HL-60/S4 treated with phorbol 12-myristate 13-acetate at 8.2 ng/mL for 4 days and 3 days (cell line): ENCODE results near the gene GALNS.
"Not testable (repeated sequence)": the region's sequence is repeated elsewhere in the genome, so short reads cannot be mapped to it uniquely, and the experiment has no call there.

Experiments used
- in situ Hi-C: fragments of 300-500 bp; cut with MboI; formaldehyde crosslinking; loops from 2 replicates; pipeline ENCODE4 v1.15.0; 2022; ENCODE audit warnings: low sequenced_read_pairs

Gene GALNS

DNA sequence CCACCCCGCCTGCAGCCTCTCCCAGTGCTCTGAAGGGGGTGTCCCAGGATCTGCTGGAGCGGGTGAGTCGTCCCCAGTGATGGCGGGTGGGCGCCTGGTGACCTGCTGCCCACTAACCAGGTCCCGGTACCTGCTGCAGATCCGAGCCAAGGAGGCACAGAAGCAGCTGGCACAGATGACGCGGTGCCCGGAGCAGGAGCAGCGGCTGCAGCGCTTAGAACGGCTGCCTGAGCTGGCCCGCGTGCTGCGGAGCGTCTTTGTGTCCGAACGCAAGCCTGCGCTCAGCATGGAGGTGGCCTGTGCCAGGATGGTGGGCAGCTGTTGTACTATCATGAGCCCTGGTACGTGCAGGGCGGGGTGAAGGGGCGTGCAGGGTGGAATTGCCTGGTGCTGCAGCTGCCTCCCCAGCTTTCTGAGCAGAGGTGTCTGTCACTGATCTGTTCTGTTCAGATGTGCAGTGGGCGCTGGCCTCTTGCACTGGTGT, 49.6 kb downstream of the GALNS start:
- in situ Hi-C loops = no loop called here

DNA sequence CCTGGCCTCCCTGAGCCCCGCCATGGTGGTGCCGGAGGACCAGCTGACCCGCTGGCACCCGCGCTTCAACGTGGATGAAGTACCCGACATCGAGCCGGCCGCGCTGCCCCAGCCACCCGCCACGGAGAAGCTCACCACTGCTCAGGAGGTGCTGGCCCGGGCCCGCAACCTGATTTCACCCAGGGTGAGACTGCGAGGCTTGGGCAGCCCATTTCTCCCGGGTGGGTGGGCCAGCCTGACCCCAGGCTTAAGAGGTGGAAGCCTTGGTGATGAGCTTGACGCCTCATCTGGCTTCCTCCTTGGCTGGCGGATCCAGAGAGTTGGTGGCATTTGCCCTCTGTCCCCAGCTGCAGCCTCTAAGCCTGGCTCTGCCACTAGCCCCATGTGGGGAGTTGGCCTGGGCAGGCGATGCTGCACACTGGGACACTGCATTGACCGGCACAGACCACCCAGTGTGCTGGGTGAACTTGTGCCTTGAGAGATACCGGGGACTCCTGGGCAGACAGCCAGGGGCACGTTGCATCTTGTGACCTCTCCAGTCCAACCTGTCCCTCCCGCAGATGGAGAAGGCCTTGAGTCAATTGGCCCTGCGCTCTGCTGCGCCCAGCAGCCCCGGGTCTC, 50.1 kb downstream of the GALNS start:
- in situ Hi-C loops = no loop called here

DNA sequence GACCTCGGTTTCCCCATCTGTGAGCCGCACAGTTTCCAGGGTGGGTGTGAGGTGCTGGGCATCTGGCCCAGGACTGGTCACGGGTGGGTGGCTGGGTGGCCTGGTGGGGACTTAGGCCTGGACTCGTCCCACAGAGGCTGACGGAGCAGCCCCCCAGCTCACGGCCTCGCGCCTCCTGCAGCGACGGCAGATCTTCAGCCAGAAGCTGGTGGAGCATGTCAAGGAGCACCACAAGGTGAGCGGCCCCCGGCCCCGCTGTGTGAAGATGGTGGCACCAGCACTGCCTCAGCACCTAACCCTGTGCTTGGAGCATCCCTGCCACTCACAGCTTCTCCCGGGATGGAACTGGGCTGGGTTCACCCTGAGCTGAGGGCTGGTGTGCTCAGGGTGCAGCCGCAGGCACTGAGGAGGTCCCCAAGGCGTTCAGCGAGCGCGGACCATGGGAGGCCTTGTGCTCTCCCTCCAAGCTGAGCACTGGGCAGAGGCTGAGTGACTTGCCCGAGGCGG, 50.8 kb downstream of the GALNS start:
- in situ Hi-C loops = no loop called here

DNA sequence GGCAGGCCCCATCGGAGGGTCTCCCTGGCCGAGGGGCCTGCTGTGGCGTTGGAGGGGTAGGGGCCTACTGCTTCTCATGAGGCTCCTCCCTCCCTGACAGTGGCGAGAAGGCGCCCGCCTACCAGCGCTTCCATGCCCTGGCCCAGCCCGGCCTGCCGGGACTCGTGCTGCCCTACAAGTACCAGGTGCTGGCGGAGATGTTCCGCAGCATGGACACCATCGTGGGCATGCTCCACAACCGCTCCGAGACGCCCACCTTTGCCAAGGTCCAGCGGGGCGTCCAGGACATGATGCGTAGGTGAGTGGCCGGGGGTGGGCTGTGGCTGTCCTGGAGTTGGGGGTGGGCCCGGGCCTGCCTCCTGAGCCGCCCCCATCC, 51.4 kb downstream of the GALNS start:
- in situ Hi-C loops = no loop called here

DNA sequence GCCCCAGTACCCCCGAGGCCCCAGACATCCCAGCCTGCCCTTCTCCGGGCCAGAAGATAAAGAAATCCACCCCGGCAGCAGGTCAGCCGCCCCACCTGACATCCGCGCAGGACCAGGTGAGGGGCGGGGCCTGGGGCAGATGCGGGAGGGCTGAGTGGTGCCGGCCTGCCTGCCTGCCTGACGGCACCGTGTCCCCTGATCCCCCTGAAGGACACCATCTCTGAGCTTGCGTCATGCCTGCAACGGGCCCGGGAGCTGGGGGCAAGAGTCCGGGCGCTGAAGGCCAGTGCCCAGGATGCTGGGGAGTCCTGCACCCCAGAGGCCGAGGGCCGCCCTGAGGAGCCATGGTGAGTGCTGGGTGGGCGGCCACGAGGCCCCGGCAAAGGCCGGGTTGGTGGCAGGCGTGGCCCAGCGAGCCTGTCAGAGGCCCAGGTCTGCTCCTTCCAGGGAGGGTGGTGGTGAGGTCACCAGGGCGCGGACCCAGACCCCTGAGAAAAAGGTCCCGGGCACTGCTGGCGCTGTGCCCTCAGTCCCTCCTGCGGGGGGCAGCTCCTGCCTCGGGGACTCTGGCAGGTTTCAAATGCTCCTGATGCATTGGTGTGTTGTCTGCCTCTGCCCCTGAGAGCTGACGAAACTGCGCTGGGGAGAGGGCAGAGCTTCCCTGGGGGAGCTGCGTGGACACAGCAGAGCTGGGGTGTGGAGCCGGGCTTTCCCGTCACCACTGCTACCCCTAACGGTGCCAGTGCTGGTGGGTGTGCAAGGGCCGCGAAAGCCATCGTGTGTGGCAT, 52.0 kb downstream of the GALNS start:
- in situ Hi-C loops = no loop called here

DNA sequence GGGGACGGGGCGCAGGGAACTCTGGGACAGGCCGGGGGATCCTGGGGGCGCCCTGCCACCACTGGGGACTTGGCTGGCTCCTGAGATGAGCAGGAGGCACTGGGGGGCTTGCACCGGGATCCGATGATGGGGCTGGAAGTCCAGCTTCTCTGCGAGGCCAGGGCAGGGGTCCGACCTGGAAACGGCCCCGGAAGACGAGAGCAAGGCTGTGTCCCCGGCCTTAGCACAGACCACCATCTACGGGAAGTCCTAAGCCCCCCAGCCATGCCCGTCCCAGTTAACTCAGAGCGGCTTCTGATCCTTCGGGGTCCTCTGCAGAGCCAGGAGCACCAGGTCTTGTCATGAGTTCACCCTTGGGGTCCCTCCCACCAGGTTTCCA, 52.6 kb downstream of the GALNS start:
- in situ Hi-C loops = no loop called here

DNA sequence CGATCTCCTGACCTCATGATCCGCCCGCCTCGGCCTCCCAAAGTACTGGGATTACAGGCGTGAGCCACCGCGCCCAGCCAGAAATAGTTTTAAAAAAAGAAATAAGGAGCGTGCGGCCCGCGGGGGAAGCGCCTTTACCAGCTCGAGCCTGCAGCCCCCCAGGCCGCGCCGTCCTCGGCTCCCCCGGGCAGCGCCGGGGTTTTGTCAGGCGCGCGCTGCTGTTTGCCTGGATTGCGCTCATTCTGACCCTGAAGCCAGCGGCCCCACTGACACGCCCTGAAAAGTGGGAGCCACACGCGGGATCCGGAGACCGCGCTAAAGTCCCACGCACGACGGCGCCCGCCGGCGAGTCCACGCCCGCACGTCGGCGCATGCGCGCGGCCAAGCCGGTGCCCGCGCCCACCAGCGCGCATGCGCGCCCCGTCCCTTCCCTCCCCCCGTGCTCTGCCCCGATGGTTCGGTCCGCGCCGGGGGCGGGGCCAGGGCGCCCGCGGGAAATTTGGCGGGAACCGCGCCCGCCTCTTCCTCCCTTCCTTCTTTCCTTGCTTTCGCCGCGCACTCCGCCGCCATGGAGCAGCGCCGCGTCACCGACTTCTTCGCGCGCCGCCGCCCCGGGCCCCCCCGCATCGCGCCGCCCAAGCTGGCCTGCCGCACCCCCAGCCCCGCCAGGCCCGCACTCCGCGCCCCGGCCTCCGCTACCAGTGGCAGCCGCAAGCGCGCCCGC, 53.3 kb downstream of the GALNS start, which contains the start of gene CDT1:
Gene CDT1, plus strand, starts transcription at position 526 of the 724 bp plus-strand sequence. Its CDS starts 43 bp downstream, at position 569.
- in situ Hi-C loops = no loop called here

DNA sequence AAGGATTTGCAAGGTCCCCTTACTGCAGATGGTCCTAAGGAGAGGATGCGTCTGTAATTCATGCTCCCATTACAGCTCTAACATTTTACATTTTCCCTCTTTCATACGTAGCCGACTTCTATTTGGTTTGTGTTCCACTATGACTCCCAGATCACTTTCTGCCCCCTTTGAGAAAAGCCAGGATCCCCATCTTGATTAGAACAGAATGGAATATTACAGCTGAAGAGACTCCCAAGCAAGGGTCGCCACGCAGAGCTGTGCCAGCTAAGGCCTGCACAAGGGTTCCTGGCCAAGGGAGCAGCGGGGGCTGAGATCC, 56.5 kb downstream of the GALNS start:
- in situ Hi-C loops = no loop called here

DNA sequence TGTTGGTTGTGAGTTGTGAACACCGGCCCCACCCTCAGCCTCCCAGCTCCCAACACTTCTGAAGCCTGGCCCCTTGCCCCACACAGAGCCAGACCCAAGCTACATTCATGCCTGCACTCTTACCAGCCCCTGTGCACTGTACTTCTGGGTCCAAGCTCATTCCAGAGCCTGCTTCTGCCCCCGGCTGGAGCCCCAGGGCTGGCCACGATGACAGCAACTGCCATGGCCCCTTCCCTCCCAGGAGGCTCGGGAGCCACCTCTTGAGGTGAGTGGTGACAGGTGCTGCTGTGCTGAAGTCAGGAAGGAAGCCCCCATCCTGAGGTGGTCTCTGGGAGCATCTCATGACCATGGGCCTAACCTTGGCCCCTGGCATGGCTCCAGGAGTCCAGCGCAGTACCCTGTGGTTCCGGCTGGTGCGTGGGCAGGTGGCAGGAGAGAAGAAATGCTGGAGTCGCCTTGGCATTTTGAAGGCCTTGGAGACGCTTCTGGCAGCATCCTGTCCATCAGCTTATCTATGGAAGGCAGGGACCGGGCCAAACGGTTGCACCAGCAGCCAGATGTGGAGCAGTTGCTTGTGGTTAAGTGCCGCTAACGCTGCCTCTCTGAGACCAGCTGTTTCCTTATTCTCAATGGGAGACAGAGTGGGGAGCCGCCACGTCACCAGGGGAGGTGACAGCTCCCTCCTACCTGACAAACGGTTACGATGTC, 57.0 kb downstream of the GALNS start:
- in situ Hi-C loops = no loop called here

DNA sequence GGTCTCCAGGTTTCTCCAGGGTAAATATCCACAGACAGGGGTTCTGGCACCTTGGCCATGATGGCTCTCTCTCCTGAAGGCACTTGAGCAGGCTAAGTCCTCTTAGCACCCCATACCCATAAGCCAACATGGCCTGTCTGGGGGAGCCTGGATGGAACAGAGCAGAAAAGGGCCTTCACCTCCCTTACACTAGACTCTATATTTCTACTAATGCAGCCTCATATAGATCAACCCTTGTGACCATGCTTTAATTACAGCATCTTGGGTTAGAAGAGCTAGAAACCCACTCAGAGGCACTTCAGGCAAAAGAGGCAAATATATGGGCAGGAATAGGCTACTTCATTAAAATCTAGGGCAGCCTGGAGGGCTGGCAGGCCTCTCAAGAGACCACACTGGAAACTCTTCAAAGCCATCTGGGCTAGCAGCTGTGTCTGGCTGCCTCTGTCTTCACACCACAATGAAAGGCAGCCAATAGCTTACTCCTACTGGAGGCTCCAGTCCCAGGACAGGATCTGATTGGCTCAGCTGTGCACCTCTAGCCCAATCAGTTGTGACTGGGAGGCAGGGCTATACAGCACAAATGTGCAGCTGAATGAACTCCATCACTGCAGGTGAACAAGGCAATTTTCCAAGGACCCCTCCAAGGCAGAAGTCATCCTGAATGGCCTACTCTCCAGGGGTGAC, 57.8 kb downstream of the GALNS start:
- in situ Hi-C loops = no loop called here

DNA sequence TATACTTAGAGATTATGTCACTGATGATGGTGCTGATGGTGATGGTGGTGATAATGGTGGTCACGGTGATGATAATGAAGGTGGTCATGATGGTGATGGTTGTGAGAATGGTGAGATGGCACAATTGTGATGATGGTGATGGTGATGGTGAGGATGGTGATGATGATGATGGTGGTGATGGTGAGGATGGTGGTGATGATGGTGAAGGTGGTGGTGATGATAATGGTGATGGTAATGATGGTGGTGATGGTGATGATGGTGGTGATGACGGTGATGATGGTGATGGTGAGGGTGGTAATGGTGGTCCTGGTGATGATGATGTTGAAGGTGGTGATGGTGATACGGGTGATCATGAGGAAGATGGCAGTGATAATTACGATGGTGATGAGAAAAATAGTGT, 58.7 kb downstream of the GALNS start:
- in situ Hi-C loops = no loop called here

DNA sequence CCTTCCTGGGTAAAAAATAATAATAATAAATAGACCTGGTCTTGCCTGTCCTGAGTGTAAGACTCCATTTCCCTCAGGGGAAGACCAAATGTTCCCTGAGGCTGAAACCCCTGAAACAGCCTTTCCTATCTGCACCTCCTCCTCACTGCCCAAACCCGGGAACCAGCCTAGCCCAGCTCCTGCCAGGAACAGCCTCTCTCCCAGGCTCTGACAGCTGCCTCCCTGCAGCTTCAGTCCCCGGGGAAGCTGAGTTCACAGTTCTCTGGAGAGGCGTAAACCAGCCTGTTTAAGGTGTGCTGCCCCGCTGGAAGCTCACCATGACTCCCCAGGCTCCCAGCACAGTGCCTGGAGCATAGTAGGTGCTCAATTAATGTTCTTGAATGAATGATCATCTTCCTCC, 60.5 kb downstream of the GALNS start:
- in situ Hi-C loops = no loop called here

DNA sequence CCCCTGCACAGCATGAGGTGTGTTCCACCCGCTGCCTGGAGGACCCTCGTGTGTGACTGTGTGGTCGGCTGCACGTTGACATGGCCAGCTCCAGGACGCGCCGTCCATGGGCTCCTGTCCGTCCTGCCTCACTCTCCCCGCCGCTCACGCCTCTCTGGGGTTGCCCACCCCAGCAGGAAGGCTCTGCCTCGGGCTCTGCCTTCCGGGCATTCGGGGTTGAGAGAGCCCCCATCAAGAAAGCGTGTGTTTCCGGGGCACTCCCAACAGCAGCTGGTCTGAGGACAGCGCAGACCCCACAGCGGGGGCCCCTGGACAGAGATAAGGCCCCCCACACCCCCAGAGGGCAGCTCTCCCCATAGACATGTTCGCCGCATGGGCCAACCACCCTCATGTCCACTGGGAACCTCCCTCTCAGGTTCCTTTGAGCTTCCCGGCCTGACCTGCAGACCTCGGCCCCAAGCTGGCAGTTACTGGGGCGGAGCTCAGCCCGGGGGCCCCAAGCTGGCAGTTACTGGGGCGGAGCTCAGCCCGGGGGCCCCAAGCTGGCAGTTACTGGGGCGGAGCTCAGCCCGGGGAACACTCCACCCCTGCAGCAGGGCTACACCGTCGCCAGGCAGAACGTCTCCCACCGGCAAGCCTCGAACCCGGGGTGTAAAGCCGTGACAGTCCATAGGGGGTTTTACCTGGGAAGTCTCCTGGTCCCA, 63.3 kb downstream of the GALNS start:
- in situ Hi-C loops = no loop called here

DNA sequence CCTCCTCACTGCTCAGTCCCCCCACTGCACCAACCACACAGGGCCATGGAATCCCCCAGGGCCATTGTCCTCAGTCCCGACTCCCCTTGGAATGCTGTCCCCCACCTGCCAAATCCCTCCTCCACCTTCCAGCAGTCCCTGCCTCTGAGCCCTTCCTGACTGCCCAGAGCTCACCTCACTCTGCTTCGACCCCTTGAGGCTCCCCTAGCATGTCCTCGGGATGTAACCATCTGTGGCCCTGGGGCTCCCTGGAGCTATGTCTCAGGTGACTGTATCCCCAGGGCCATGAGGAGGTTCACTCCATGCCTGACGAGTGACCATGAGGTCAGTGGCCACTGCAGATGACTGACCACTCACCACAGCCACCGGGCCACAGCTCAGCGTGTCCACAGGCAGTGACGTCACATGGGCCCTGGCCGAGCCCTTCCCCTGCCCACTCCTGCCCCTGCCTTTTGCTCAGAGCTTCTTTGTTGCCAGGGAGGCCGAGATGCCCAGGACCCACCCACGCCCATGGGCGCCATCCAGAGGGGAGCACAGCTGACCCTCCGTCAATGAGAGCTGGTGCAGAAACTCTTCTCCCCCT, 64.0 kb downstream of the GALNS start:
- in situ Hi-C loops = no loop called here

DNA sequence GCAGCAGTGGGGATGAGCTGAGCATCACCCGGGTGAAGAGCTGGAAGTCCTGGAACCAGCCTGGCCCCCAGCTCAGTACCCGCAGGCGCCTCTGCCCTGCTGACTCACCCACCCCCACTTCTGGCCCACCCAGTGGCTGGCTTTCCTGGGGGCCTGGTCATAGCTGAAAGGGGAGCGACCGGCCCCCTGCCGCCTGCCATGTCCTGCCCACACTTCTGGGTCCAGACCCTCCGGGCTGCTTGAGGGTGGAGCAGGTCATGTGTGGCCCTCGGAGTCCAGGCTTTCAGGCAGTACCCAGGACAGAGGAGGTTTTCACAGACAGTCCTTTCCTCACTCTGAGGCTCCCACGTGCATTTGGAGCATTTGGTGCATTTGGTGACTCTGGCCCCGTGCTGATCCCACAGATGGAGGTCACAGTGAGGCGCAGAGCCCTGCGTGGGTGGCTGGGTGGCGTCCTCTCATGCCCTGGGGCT, 64.6 kb downstream of the GALNS start:
- in situ Hi-C loops = no loop called here

DNA sequence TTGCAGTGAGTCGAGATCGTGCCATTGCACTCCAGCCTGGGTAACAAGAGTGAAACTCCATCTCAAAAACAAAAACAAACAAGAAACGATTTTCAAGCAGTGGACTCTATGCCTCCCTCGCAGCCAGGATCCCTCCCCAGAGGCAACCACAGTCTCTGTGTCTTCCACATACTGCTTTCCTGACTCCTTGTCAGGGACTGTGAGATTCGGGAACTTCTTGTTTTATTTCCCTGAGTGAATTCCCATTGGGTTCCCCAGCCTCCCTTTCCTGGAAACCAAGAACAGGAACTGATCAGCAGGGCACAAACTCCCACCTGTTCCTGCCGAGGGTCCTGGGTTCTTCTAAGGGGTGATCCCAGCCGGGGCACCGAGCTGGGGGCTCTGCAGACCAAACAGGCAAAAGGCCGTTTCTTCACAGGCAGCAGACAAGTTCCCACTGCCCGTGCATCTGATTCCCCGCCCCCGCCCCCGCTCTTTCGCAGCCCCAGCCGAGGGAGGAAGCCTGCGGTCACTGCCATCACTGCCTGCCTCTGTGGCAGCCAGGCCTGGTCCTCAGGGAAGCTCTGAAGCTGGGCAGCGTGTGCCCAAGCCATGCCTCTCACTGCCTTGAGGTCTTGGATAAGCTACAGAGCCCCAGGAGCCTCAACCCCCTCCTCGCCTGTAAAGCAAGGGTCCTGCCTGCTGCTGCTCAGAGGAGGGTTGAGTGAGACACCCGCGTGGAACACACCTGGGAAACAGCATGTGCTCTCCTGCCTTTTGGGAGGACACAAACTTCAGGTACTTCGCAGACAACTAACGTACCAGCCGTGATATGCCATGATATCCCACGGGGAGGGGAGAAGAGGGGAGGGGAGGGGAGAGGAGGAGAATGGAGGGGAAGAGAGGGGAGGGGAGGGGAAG, 66.2 kb downstream of the GALNS start:
- in situ Hi-C loops = no loop called here

DNA sequence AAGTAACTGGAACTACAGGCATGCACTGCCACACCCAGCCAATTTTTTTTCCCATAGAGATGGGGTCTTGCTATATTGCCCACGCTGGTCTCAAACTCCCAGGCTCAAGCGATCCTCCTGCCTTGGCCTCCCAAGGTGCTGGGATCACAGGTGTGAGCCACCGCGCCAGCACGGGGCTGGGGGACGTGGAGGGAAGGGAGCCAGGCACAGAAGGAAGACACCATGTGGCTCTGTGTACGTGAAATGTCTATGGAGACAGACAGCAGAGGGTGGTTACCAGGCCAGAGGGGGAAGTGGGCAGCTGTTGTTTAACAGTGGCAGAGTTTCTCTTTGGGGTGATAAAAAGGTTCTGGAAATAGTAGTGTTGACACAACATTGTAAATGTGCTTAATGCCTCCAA, 67.2 kb downstream of the GALNS start:
- in situ Hi-C loops = no loop called here

DNA sequence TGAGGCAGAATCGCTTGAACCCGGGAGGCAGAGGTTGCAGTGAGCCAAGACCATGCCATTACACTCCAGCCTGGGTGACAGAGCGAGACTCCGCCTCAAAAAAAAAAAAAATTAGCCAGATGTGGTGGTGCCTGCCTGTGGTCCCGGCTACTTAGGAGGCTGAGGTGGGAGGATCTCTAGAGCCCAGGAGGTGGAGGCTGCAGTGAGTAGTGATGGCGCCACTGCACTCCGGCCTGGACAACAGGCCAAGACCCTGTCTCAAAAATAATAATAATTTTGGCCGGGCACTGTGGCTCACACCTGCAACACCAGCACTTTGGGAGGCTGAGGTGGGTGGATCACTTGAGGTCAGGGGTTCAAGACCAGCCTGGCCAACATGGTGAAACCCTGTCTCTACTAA, 68.0 kb downstream of the GALNS start:
- in situ Hi-C loops = not testable (repeated sequence)
